ENCODE data around the gene PCDHGA1.
A peak's percentile ranks its signal among the peaks of the same experiment; 100 is the strongest.

Gene PCDHGA1

GRCh38 chr5:141495453-141495811 is 165.1 kb downstream of the PCDHGA1 start:
- no peaks in the 10 kb centered on the region for H3K79me2 ChIP-seq (ENCODE audit: control insufficient read depth, insufficient read depth, low read length, unreplicated experiment)
- no peak overlapping the region for H3K27ac ChIP-seq (ENCODE audit: low read depth, low read length)
- H3K4me1 ChIP-seq (ENCODE audit: control insufficient read depth, insufficient read depth, low read length, unreplicated experiment) = no peaks in the 10 kb centered on the region
- no peak overlapping the region for H3K4me3 ChIP-seq (ENCODE audit: low read depth, low read length)
- H2AFZ ChIP-seq (ENCODE audit: low read length, unreplicated experiment) = no peak overlapping the region
- H3K27me3 ChIP-seq (ENCODE audit: insufficient read depth, low read length) = no peaks in the 10 kb centered on the region
- H3K36me3 ChIP-seq (ENCODE audit: insufficient read depth, low read length) = no peaks in the 10 kb centered on the region

GRCh38 chr5:141496038-141496437 is 165.7 kb downstream of the PCDHGA1 start:
- Histone ChIP-seq H3K27ac (ENCODE audit: low read depth, low read length) (no peak overlapping the region), H3K79me2 (ENCODE audit: control insufficient read depth, insufficient read depth, low read length, unreplicated experiment) (no peaks in the 10 kb centered on the region), H3K4me3 (ENCODE audit: low read depth, low read length) (no peak overlapping the region)

GRCh38 chr5:141501761-141502160 is 171.4 kb downstream of the PCDHGA1 start:
- Histone ChIP-seq H3K4me1 (ENCODE audit: control insufficient read depth, insufficient read depth, low read length, unreplicated experiment) (no peaks in the 10 kb centered on the region), H3K36me3 (ENCODE audit: insufficient read depth, low read length) (no peaks in the 10 kb centered on the region), H3K79me2 (ENCODE audit: control insufficient read depth, insufficient read depth, low read length, unreplicated experiment) (no peaks in the 10 kb centered on the region), H3K27me3 (ENCODE audit: insufficient read depth, low read length) (no peaks in the 10 kb centered on the region), H3K4me3 (ENCODE audit: low read depth, low read length) (no peak overlapping the region), H2AFZ (ENCODE audit: low read length, unreplicated experiment) (no peak overlapping the region), H3K27ac (ENCODE audit: low read depth, low read length) (no peak overlapping the region)

More at GRCh38 chr5:141496038-141496437, 165.7 kb downstream of the PCDHGA1 start:
- no peaks in the 10 kb centered on the region for H3K4me1 ChIP-seq (ENCODE audit: control insufficient read depth, insufficient read depth, low read length, unreplicated experiment)
- H3K27me3 ChIP-seq (ENCODE audit: insufficient read depth, low read length) = no peaks in the 10 kb centered on the region
- no peak overlapping the region for H2AFZ ChIP-seq (ENCODE audit: low read length, unreplicated experiment)
- no peaks in the 10 kb centered on the region for H3K36me3 ChIP-seq (ENCODE audit: insufficient read depth, low read length)

GRCh38 chr5:141503681-141504080 is 173.4 kb downstream of the PCDHGA1 start:
- H3K79me2 ChIP-seq (ENCODE audit: control insufficient read depth, insufficient read depth, low read length, unreplicated experiment) = no peaks in the 10 kb centered on the region
- H2AFZ ChIP-seq (ENCODE audit: low read length, unreplicated experiment) = no peak overlapping the region
- H3K4me3 ChIP-seq (ENCODE audit: low read depth, low read length) = no peak overlapping the region
- no peaks in the 10 kb centered on the region for H3K36me3 ChIP-seq (ENCODE audit: insufficient read depth, low read length)
- H3K27me3 ChIP-seq (ENCODE audit: insufficient read depth, low read length) = no peaks in the 10 kb centered on the region
- H3K4me1 ChIP-seq (ENCODE audit: control insufficient read depth, insufficient read depth, low read length, unreplicated experiment) = peaks cover 18% of the 10 kb centered on the region
- no peak overlapping the region for H3K27ac ChIP-seq (ENCODE audit: low read depth, low read length)

GRCh38 chr5:141504216-141504615 is 173.9 kb downstream of the PCDHGA1 start:
- Histone ChIP-seq H3K4me3 (ENCODE audit: low read depth, low read length) (no peak overlapping the region), H3K79me2 (ENCODE audit: control insufficient read depth, insufficient read depth, low read length, unreplicated experiment) (no peaks in the 10 kb centered on the region), H3K27ac (ENCODE audit: low read depth, low read length) (no peak overlapping the region), H2AFZ (ENCODE audit: low read length, unreplicated experiment) (no peak overlapping the region), H3K4me1 (ENCODE audit: control insufficient read depth, insufficient read depth, low read length, unreplicated experiment) (peaks cover 19% of the 10 kb centered on the region), H3K27me3 (ENCODE audit: insufficient read depth, low read length) (no peaks in the 10 kb centered on the region), H3K36me3 (ENCODE audit: insufficient read depth, low read length) (no peaks in the 10 kb centered on the region)

- peaks cover 26% of the 10 kb centered on the region for H3K4me1 ChIP-seq (ENCODE audit: control insufficient read depth, insufficient read depth, low read length, unreplicated experiment)
- H3K27me3 ChIP-seq (ENCODE audit: insufficient read depth, low read length) = no peaks in the 10 kb centered on the region
- H3K4me3 ChIP-seq (ENCODE audit: low read depth, low read length) = no peak overlapping the region
- H3K79me2 ChIP-seq (ENCODE audit: control insufficient read depth, insufficient read depth, low read length, unreplicated experiment) = no peaks in the 10 kb centered on the region
- H2AFZ ChIP-seq (ENCODE audit: low read length, unreplicated experiment) = no peak overlapping the region
- H3K27ac ChIP-seq (ENCODE audit: low read depth, low read length) = peak overlapping the region; percentile 87; the same call in 1 of the 2 replicates
- no peaks in the 10 kb centered on the region for H3K36me3 ChIP-seq (ENCODE audit: insufficient read depth, low read length)
Measured at GRCh38 chr5:141506381-141507155, 176.3 kb downstream of the PCDHGA1 start.

GRCh38 chr5:141507387-141508091 is 177.2 kb downstream of the PCDHGA1 start:
- Histone ChIP-seq H2AFZ (ENCODE audit: low read length, unreplicated experiment) (no peak overlapping the region), H3K36me3 (ENCODE audit: insufficient read depth, low read length) (no peaks in the 10 kb centered on the region), H3K27me3 (ENCODE audit: insufficient read depth, low read length) (no peaks in the 10 kb centered on the region), H3K4me1 (ENCODE audit: control insufficient read depth, insufficient read depth, low read length, unreplicated experiment) (peaks cover 33% of the 10 kb centered on the region), H3K27ac (ENCODE audit: low read depth, low read length) (peak overlapping the region; percentile 87), H3K4me3 (ENCODE audit: low read depth, low read length) (peak overlapping the region; percentile 62; the same call in 1 of the 2 replicates), H3K79me2 (ENCODE audit: control insufficient read depth, insufficient read depth, low read length, unreplicated experiment) (no peaks in the 10 kb centered on the region)

- no peaks in the 10 kb centered on the region for H3K27me3 ChIP-seq (ENCODE audit: insufficient read depth, low read length)
- H3K4me1 ChIP-seq (ENCODE audit: control insufficient read depth, insufficient read depth, low read length, unreplicated experiment) = peaks cover 41% of the 10 kb centered on the region
- H3K4me3 ChIP-seq (ENCODE audit: low read depth, low read length) = peak overlapping the region; percentile 62
- H3K36me3 ChIP-seq (ENCODE audit: insufficient read depth, low read length) = no peaks in the 10 kb centered on the region
- H2AFZ ChIP-seq (ENCODE audit: low read length, unreplicated experiment) = no peak overlapping the region
- H3K27ac ChIP-seq (ENCODE audit: low read depth, low read length) = peak overlapping the region; percentile 87
- no peaks in the 10 kb centered on the region for H3K79me2 ChIP-seq (ENCODE audit: control insufficient read depth, insufficient read depth, low read length, unreplicated experiment)
Measured at GRCh38 chr5:141508440-141508797, 178.1 kb downstream of the PCDHGA1 start.

GRCh38 chr5:141508798-141509611 is 178.7 kb downstream of the PCDHGA1 start:
- Histone ChIP-seq H3K27ac (ENCODE audit: low read depth, low read length) (peak overlapping the region; percentile 87), H3K79me2 (ENCODE audit: control insufficient read depth, insufficient read depth, low read length, unreplicated experiment) (no peaks in the 10 kb centered on the region), H2AFZ (ENCODE audit: low read length, unreplicated experiment) (no peak overlapping the region), H3K4me1 (ENCODE audit: control insufficient read depth, insufficient read depth, low read length, unreplicated experiment) (peaks cover 43% of the 10 kb centered on the region), H3K4me3 (ENCODE audit: low read depth, low read length) (peak overlapping the region; percentile 62), H3K36me3 (ENCODE audit: insufficient read depth, low read length) (no peaks in the 10 kb centered on the region), H3K27me3 (ENCODE audit: insufficient read depth, low read length) (no peaks in the 10 kb centered on the region)

GRCh38 chr5:141510160-141510559 is 179.8 kb downstream of the PCDHGA1 start:
- Histone ChIP-seq H3K4me3 (ENCODE audit: low read depth, low read length) (no peak overlapping the region), H3K27ac (ENCODE audit: low read depth, low read length) (no peak overlapping the region), H3K4me1 (ENCODE audit: control insufficient read depth, insufficient read depth, low read length, unreplicated experiment) (peaks cover 55% of the 10 kb centered on the region), H3K79me2 (ENCODE audit: control insufficient read depth, insufficient read depth, low read length, unreplicated experiment) (no peaks in the 10 kb centered on the region), H3K27me3 (ENCODE audit: insufficient read depth, low read length) (no peaks in the 10 kb centered on the region), H3K36me3 (ENCODE audit: insufficient read depth, low read length) (no peaks in the 10 kb centered on the region), H2AFZ (ENCODE audit: low read length, unreplicated experiment) (no peak overlapping the region)
